Body of pancreas (tissue), 4 donors: Measurements from ENCODE around the gene MED12L. TPM values are rescaled to one million over a fixed set of nuclear protein-coding genes. Genes with fewer than 3 reads are reported as not detected.

Experiments
- ATAC-seq: fragments of 150-250 bp; one replicate; pipeline ENCODE4 v1.9.1; 2016
- DNase-seq, 4 donors: peaks; one replicate each; pipeline ENCODE4 v3.0.0-alpha.2; 2019
- H3K27ac ChIP-seq, 4 donors: fragments of 200-600 bp; sonication (generic); 1 replicate in 3 of 4; 2 replicates in 1 of 4; pipeline versions ENCODE4 v1.5.1 to v1.6.1; 2016 to 2019; ENCODE audit warnings: mild to moderate bottlenecking in 1 of 4, mixed read lengths in 1 of 4, moderate library complexity in 1 of 4
- H3K27me3 ChIP-seq, 2 donors: fragments of 200-600 bp; sonication (generic); one replicate each; pipeline ENCODE4 v1.6.0; 2016; ENCODE audit warnings: mild to moderate bottlenecking in 1 of 2
- H3K36me3 ChIP-seq, 2 donors: fragments of 200-600 bp; sonication (generic); replicated peaks in 1 of 2; 2 replicates each; pipeline ENCODE4 v1.5.1; 2016; ENCODE audit warnings: low read depth in 2 of 2; ENCODE audit not compliant: insufficient read depth in 1 of 2
- H3K4me1 ChIP-seq: fragments of 200-600 bp; sonication (generic); one replicate; pipeline ENCODE4 v1.6.0; 2016
- H3K4me3 ChIP-seq, 2 donors: fragments of 200-600 bp; sonication (generic); 1 replicate in 1 of 2; 2 replicates in 1 of 2; pipeline ENCODE4 v1.5.1; 2016 to 2019
- H3K9me3 ChIP-seq, 3 donors: fragments of 200-600 bp; sonication (generic); 1 replicate in 2 of 3; 2 replicates in 1 of 3; pipeline ENCODE4 v1.5.1; 2016
- POLR2A ChIP-seq, 3 donors: fragments of 450-650 bp; IDR thresholded peaks; one replicate each; pipeline ENCODE4 v1.6.1; 2016; ENCODE audit warnings: antibody characterized with exemption in 3 of 3, mild to moderate bottlenecking in 2 of 3
- WGBS, 2 donors: methylation state at CpG; one replicate each; pipeline ENCODE4 v1.1.5; 2017; 5-methylcytosine and 5-hydroxymethylcytosine counted together
- intact Hi-C: fragments of 100-400 bp; cut with DNase I; formaldehyde crosslinking; loops from one replicate; pipeline ENCODE4 v1.15.1; 2023
- total RNA-seq, 2 donors: library from RNA; depleted of rRNA; stranded (reverse); fragments of >200 nt; gene quantifications; one replicate each; pipeline ENCODE4 v1.1.0, GENCODE V29; 2016
- TF ChIP-seq, protein P1 (sequence below), 7 experiments: fragments of 450-650 bp in 4 of 7; fragments of 200-600 bp in 3 of 7; sonication (generic) in 3 of 7; IDR thresholded peaks; one replicate each; pipeline ENCODE4 v1.5.1; 2016 to 2019; ENCODE audit warnings: antibody characterized with exemption in 7 of 7

The MED12L gene
- total RNA-seq, 2 donors from 2014 or later: 0.33 to 0.78 TPM

DNA sequence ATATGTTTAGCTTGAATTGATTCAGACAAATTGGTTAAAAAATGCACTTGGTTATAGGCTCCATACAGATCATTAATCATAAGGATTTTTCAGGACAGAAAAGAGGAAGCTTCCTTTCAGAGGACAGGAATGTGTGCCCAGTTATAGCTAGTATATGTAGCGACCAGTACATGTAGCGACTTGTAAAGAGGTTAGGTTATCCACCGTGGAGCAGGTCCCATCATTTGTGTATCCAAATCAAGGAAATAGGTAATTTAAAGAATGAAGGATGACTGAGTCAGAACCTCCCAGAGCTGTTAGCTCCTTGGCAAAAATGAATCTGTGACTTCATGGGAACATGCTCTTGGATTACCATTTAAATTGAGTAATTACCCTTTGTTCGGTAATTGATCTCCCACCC lies 314.9 kb downstream of the MED12L start:
- H3K27ac ChIP-seq: no peak overlapping the region
- WGBS, 2 donors: 84 to 88% methylated on average over 4 of the region's 4 CpGs

DNA sequence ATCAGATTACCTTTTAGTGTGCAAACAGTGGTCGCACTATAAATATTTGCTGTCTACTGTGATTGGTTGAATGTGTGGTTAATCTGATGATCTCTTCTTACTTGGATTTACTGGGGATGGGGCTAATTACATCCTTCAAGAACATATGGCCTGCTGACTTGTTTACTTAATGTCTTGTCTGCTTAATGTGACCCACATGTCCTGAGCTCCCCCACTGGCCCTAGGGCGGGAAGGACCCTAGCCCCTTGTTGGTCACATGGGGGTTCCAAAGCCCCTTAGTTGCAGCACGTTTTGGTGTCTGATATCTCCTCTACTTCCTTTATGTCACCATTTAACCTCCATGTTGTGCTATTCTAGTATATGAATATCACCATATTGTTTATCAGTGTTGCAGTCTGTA lies 316.9 kb downstream of the MED12L start:
- WGBS, 2 donors: 61 to 64% methylated on average over 3 of the region's 3 CpGs

More for the DNA sequence above, 314.9 kb downstream of the MED12L start:
- Histone ChIP-seq H3K9me3 (no peaks in the 10 kb centered on the region), H3K27me3 (no peaks in the 10 kb centered on the region), H3K36me3 (no peaks in the 10 kb centered on the region), H3K4me3 (no peak overlapping the region), H3K4me1 (no peaks in the 10 kb centered on the region)
- DNase-seq (no peak), ATAC-seq (no peak)
- TF ChIP-seq POLR2A (IDR thresholded peaks at IDR 0.05): no peak
- TF ChIP-seq, protein P1, sequence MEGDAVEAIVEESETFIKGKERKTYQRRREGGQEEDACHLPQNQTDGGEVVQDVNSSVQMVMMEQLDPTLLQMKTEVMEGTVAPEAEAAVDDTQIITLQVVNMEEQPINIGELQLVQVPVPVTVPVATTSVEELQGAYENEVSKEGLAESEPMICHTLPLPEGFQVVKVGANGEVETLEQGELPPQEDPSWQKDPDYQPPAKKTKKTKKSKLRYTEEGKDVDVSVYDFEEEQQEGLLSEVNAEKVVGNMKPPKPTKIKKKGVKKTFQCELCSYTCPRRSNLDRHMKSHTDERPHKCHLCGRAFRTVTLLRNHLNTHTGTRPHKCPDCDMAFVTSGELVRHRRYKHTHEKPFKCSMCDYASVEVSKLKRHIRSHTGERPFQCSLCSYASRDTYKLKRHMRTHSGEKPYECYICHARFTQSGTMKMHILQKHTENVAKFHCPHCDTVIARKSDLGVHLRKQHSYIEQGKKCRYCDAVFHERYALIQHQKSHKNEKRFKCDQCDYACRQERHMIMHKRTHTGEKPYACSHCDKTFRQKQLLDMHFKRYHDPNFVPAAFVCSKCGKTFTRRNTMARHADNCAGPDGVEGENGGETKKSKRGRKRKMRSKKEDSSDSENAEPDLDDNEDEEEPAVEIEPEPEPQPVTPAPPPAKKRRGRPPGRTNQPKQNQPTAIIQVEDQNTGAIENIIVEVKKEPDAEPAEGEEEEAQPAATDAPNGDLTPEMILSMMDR (IDR thresholded peaks at IDR 0.05): no peak
- intact Hi-C loops: no loop called here

DNA sequence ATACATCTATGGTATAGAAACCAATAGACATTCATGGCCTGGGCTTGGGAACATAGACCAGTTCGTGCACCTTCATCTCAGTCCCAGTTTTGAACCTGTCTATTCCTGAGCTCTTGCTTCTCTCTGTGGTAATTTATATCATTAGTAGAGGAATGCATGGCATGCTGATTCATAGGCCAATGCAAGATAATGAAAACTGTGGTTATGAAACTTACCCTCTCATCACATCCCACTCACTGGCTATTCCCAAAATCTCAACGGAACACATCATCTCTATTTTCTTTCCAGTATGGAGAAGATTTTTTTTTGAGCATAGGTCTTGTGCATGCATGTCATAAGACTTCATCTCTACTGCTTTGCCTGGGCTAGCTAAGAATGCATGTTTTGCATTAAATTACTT lies 317.8 kb downstream of the MED12L start:
- Histone ChIP-seq H3K27ac (no peak overlapping the region), H3K9me3 (no peaks in the 10 kb centered on the region), H3K36me3 (no peaks in the 10 kb centered on the region), H3K4me1 (no peaks in the 10 kb centered on the region), H3K27me3 (no peaks in the 10 kb centered on the region), H3K4me3 (no peak overlapping the region)
- intact Hi-C loops: no loop called here
- DNase-seq (no peak), ATAC-seq (no peak)
- TF ChIP-seq, protein P1 (IDR thresholded peaks at IDR 0.05): no peak
- no peak for TF ChIP-seq POLR2A (IDR thresholded peaks at IDR 0.05)
- 80 to 88% methylated on average over 2 of the region's 2 CpGs for WGBS, 2 donors

More for the DNA sequence above, 316.9 kb downstream of the MED12L start:
- Histone ChIP-seq H3K4me1 (no peaks in the 10 kb centered on the region), H3K27ac (no peak overlapping the region), H3K4me3 (no peak overlapping the region), H3K27me3 (no peaks in the 10 kb centered on the region), H3K36me3 (no peaks in the 10 kb centered on the region), H3K9me3 (no peaks in the 10 kb centered on the region)
- no peak for TF ChIP-seq POLR2A (IDR thresholded peaks at IDR 0.05)
- TF ChIP-seq, protein P1 (IDR thresholded peaks at IDR 0.05): no peak
- ATAC-seq (no peak), DNase-seq (no peak)
- intact Hi-C loops: no loop called here

DNA sequence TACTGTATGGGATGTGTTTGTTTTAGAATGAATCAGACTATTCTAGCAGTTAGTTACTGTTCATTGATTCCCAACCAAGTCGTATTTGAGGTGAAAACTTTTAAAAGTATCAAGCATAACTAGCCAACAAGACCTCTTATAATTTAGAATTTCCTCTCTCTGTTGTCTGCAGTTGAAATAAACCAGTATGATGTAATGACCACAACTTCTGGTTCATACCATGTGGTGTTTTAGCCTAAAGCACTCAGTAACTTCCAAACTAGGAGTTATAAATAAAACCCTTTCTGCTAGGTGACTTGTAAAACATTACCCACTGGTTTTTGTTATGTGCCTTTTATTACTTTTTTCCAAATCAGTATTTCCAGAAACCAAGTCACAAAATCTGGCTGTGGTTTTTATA lies 318.9 kb downstream of the MED12L start:
- Histone ChIP-seq H3K4me1 (no peaks in the 10 kb centered on the region), H3K27ac (no peak overlapping the region), H3K36me3 (no peaks in the 10 kb centered on the region), H3K9me3 (no peaks in the 10 kb centered on the region), H3K4me3 (no peak overlapping the region), H3K27me3 (no peaks in the 10 kb centered on the region)
- WGBS, 2 donors: 24 to 35% methylated on average over 1 of the region's 1 CpG
- TF ChIP-seq, protein P1 (IDR thresholded peaks at IDR 0.05): no peak
- TF ChIP-seq POLR2A (IDR thresholded peaks at IDR 0.05): no peak
- DNase-seq: no peak
- intact Hi-C loops: no loop called here
- ATAC-seq: no peak

DNA sequence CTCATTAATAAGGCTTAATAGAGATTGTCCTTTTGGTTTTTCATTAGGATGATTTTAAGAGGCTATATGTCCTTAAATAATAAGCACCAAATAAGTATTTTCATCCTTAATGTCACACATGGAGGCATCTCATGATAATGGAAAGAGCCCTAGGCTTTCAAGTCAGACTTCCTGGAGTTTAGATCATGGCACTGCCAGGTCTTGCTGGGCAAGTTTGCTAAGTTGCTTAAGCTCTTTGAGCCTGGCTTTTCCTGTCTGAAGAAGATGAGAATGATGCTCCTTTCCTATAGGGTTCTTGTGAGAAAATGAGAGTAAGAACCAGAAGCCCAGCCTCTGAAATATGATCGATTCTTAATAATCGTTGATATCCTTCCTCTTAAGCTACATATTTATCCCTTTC lies 322.5 kb downstream of the MED12L start:
- no peaks in the 10 kb centered on the region for H3K9me3 ChIP-seq
- intact Hi-C loops: no loop called here
- no peaks in the 10 kb centered on the region for H3K4me1 ChIP-seq
- ATAC-seq (no peak), DNase-seq (no peak)
- H3K4me3 ChIP-seq: no peak overlapping the region
- H3K36me3 ChIP-seq: no peaks in the 10 kb centered on the region
- 85 to 93% methylated on average over 2 of the region's 2 CpGs for WGBS, 2 donors
- H3K27ac ChIP-seq: no peak overlapping the region
- no peaks in the 10 kb centered on the region for H3K27me3 ChIP-seq
- TF ChIP-seq POLR2A (IDR thresholded peaks at IDR 0.05): no peak
- TF ChIP-seq, protein P1 (IDR thresholded peaks at IDR 0.05): no peak
